GM23338 (cell line): ENCODE data around the gene CD1E. TPM values are rescaled to one million over a fixed set of nuclear protein-coding genes. Genes with fewer than 3 reads are reported as not detected.
"Not testable (repeated sequence)": the region's sequence is repeated elsewhere in the genome, so short reads cannot be mapped to it uniquely, and the experiment has no call there.

Experiments
- ATAC-seq: fragments of 200-7000 bp; cut with Tn5 transposase; 3 replicates; pipeline ENCODE4 v1.9.1; 2020
- DNase-seq: peaks from one replicate; pipeline ENCODE4 v3.0.0-alpha.2; 2015; ENCODE audit warnings: low spot score
- H2AFZ ChIP-seq: fragments of 200-600 bp; sonication (generic); 2 replicates; pipeline ENCODE4 v1.8.0; 2016; ENCODE audit warnings: antibody characterized with exemption, mild to moderate bottlenecking, moderate library complexity
- H3F3A ChIP-seq: fragments of 200-600 bp; sonication (generic); replicated peaks from 2 replicates; pipeline ENCODE4 v1.8.0; 2017; ENCODE audit warnings: antibody characterized with exemption, mixed run types, low read depth
- H3K27ac ChIP-seq: fragments of 200-600 bp; sonication (generic); 2 replicates; pipeline ENCODE4 v1.6.1; 2016; ENCODE audit warnings: low read depth
- H3K27me3 ChIP-seq: fragments of 200-600 bp; sonication (generic); 2 replicates; pipeline ENCODE4 v1.8.0; 2016; ENCODE audit warnings: mild to moderate bottlenecking, mixed run types, moderate library complexity; ENCODE audit not compliant: insufficient read depth
- H3K36me3 ChIP-seq: fragments of 200-600 bp; sonication (generic); 2 replicates; pipeline ENCODE4 v1.8.0; 2016; ENCODE audit warnings: mild to moderate bottlenecking; ENCODE audit not compliant: insufficient read depth
- H3K4me1 ChIP-seq: fragments of 200-600 bp; sonication (generic); 2 replicates; pipeline ENCODE4 v1.8.0; 2016; ENCODE audit warnings: mild to moderate bottlenecking, moderate library complexity; ENCODE audit not compliant: insufficient read depth
- H3K4me2 ChIP-seq: fragments of 200-600 bp; sonication (generic); 2 replicates; pipeline ENCODE4 v1.7.1; 2017; ENCODE audit warnings: mixed run types
- H3K4me3 ChIP-seq: fragments of 200-600 bp; sonication (generic); 2 replicates; pipeline ENCODE4 v1.6.1; 2016; ENCODE audit warnings: mixed run types
- H3K79me2 ChIP-seq: fragments of 200-600 bp; sonication (generic); replicated peaks from 2 replicates; pipeline ENCODE4 v1.8.0; 2017; ENCODE audit warnings: mild to moderate bottlenecking; ENCODE audit not compliant: insufficient read depth
- H3K9me2 ChIP-seq: fragments of 200-600 bp; sonication (generic); 2 replicates; pipeline ENCODE4 v1.8.0; 2017; ENCODE audit not compliant: insufficient read depth
- H4K20me1 ChIP-seq: fragments of 200-600 bp; sonication (generic); replicated peaks from 2 replicates; pipeline ENCODE4 v1.8.0; 2017; ENCODE audit warnings: mild to moderate bottlenecking; ENCODE audit not compliant: insufficient read depth
- H3K27ac Mint-ChIP-seq: 2 replicates; pipeline ENCODE4 v1.8.0; 2020; ENCODE audit warnings: inconsistent platforms, mild to moderate bottlenecking, moderate library complexity, mixed read lengths
- H3K27me3 Mint-ChIP-seq: 3 replicates; pipeline ENCODE4 v1.8.0; 2022; ENCODE audit warnings: low read depth, mild to moderate bottlenecking, moderate library complexity, mixed read lengths, inconsistent platforms; ENCODE audit not compliant: insufficient read depth, poor library complexity
- H3K36me3 Mint-ChIP-seq: 3 replicates; pipeline ENCODE4 v1.8.0; 2021; ENCODE audit warnings: low read depth, mild to moderate bottlenecking, inconsistent platforms, moderate library complexity, mixed read lengths
- H3K4me1 Mint-ChIP-seq: 3 replicates; pipeline ENCODE4 v1.8.0; 2020; ENCODE audit warnings: mild to moderate bottlenecking, inconsistent platforms, mixed read lengths
- H3K4me3 Mint-ChIP-seq: 3 replicates; pipeline ENCODE4 v1.8.0; 2021; ENCODE audit warnings: moderate library complexity, mild to moderate bottlenecking, inconsistent platforms, mixed read lengths
- H3K9me3 Mint-ChIP-seq: 3 replicates; pipeline ENCODE4 v1.8.0; 2020; ENCODE audit warnings: moderate library complexity, mild to moderate bottlenecking, inconsistent platforms, mixed read lengths
- CTCF ChIP-seq, 2 experiments: fragments of 200-600 bp in 1 of 2; sonication (generic) in 1 of 2; conservative IDR thresholded peaks; 2 replicates each; pipeline versions ENCODE4 v1.5.1 to v1.6.1; 2016 to 2017; ENCODE audit warnings: antibody characterized with exemption in 2 of 2, low read depth in 2 of 2, mild to moderate bottlenecking in 2 of 2, moderate library complexity in 1 of 2
- ETS1 ChIP-seq: IDR thresholded peaks from 2 replicates; pipeline ENCODE4 v1.6.1; 2016; ENCODE audit warnings: antibody characterized with exemption
- EZH2 ChIP-seq: fragments of 200-600 bp; sonication (generic); IDR thresholded peaks from one replicate; pipeline ENCODE4 v1.8.0; 2017; ENCODE audit warnings: antibody characterized with exemption, mild to moderate bottlenecking, low read depth; ENCODE audit not compliant: unreplicated experiment
- EZH2phosphoT487 ChIP-seq: fragments of 200-600 bp; sonication (generic); IDR thresholded peaks from one replicate; pipeline ENCODE4 v1.8.1; 2018; ENCODE audit warnings: antibody characterized with exemption; ENCODE audit not compliant: unreplicated experiment
- NANOG ChIP-seq: IDR thresholded peaks from 2 replicates; pipeline ENCODE4 v1.6.1; 2016; ENCODE audit warnings: antibody characterized with exemption, borderline replicate concordance
- STAT1 ChIP-seq: IDR thresholded peaks from one replicate; pipeline ENCODE4 v1.6.1; 2016; ENCODE audit warnings: antibody characterized with exemption; ENCODE audit not compliant: unreplicated experiment
- ZNF114 ChIP-seq: fragments of 250-450 bp; sonication (Bioruptor Pico); IDR thresholded peaks from 2 replicates; pipeline ENCODE4 v1.5.0; 2020; ENCODE audit warnings: mild to moderate bottlenecking, moderate library complexity
- ZNF331 ChIP-seq: fragments of 250-450 bp; sonication (Bioruptor Pico); IDR thresholded peaks from 2 replicates; pipeline ENCODE4 v1.5.0; 2020; ENCODE audit warnings: low read depth, mild to moderate bottlenecking, moderate library complexity
- ZNF462 ChIP-seq: fragments of 250-450 bp; sonication (Bioruptor Pico); IDR thresholded peaks from 2 replicates; pipeline ENCODE4 v1.5.0; 2020; ENCODE audit warnings: mild to moderate bottlenecking, moderate library complexity
- polyA plus RNA-seq: library from polyadenylated mRNA; unstranded; fragments of >200 nt; fragmentation: Nextera tagmentation; extraction: Ambion mirVana; gene quantifications from 2 replicates; pipeline ENCODE4 v1.2.1, GENCODE V29; 2016
- total RNA-seq: library from RNA; depleted of rRNA; stranded (reverse); fragments of >200 nt; shearing (Covaris generic); gene quantifications from 2 replicates; pipeline ENCODE4 v1.2.3, GENCODE V29; 2014
- TF ChIP-seq, protein P1 (sequence below): IDR thresholded peaks from one replicate; pipeline ENCODE4 v1.6.1; 2018; ENCODE audit warnings: antibody characterized with exemption; ENCODE audit not compliant: unreplicated experiment

CD1E gene
- total and polyA plus RNA-seq, 2 experiments from 2014 or later: not detected

DNA sequence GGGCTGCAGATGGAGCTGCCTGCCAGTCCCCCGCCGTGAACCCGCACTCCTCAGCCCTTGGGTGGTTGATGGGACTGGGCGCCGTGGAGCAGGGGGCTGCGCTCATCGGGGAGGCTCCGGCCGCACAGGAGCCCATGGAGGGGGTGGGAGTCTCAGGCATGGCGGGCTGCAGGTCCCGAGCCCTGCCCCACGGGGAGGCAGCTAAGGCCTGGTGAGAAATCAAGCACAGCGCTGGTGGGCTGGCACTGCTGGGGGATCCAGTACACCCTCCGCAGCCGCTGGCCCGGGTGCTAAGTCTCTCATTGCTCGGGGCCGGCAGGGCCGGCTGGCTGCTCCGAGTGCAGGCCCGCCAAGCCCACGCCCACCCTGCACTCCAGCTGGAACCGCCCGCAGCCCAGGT, 4.7 kb upstream of the CD1E start:
- not testable (repeated sequence) for H3K27me3 ChIP-seq, H3F3A ChIP-seq, H3K27ac ChIP-seq, H3K36me3 ChIP-seq, H3K27me3 Mint-ChIP-seq, H3K4me1 ChIP-seq, H3K9me2 ChIP-seq, H3K4me3 ChIP-seq, H4K20me1 ChIP-seq, H3K4me2 ChIP-seq, H3K4me1 Mint-ChIP-seq, H3K79me2 ChIP-seq, H2AFZ ChIP-seq, DNase-seq, ATAC-seq, H3K27ac Mint-ChIP-seq, H3K4me3 Mint-ChIP-seq, H3K36me3 Mint-ChIP-seq
- peaks cover 13% of the 10 kb centered on the region for H3K9me3 Mint-ChIP-seq

- Mint-ChIP-seq H3K9me3 (no peaks in the 10 kb centered on the region; the same call in 2 of the 3 replicates), H3K27ac (no peak overlapping the region), H3K4me1 (peaks cover 10% of the 10 kb centered on the region; the same call in 2 of the 3 replicates), H3K27me3 (peaks cover 2% of the 10 kb centered on the region), H3K36me3 (no peaks in the 10 kb centered on the region), H3K4me3 (no peak overlapping the region)
- Histone ChIP-seq H3K4me3 (no peak overlapping the region), H3K4me2 (no peak overlapping the region), H3K79me2 (no peaks in the 10 kb centered on the region), H3F3A (no peaks in the 10 kb centered on the region), H3K4me1 (peaks cover 7% of the 10 kb centered on the region; the same call in 1 of the 2 replicates), H3K27me3 (no peaks in the 10 kb centered on the region), H3K27ac (no peak overlapping the region), H3K36me3 (no peaks in the 10 kb centered on the region), H3K9me2 (0 out of 2 replicates have a peak, but pooled peaks cover 4% of the 10 kb centered on the region), H2AFZ (no peak overlapping the region), H4K20me1 (no peaks in the 10 kb centered on the region)
- ATAC-seq (no peak), DNase-seq (no peak)
- no peak for TF ChIP-seq ZNF114
- TF ChIP-seq, protein P1, sequence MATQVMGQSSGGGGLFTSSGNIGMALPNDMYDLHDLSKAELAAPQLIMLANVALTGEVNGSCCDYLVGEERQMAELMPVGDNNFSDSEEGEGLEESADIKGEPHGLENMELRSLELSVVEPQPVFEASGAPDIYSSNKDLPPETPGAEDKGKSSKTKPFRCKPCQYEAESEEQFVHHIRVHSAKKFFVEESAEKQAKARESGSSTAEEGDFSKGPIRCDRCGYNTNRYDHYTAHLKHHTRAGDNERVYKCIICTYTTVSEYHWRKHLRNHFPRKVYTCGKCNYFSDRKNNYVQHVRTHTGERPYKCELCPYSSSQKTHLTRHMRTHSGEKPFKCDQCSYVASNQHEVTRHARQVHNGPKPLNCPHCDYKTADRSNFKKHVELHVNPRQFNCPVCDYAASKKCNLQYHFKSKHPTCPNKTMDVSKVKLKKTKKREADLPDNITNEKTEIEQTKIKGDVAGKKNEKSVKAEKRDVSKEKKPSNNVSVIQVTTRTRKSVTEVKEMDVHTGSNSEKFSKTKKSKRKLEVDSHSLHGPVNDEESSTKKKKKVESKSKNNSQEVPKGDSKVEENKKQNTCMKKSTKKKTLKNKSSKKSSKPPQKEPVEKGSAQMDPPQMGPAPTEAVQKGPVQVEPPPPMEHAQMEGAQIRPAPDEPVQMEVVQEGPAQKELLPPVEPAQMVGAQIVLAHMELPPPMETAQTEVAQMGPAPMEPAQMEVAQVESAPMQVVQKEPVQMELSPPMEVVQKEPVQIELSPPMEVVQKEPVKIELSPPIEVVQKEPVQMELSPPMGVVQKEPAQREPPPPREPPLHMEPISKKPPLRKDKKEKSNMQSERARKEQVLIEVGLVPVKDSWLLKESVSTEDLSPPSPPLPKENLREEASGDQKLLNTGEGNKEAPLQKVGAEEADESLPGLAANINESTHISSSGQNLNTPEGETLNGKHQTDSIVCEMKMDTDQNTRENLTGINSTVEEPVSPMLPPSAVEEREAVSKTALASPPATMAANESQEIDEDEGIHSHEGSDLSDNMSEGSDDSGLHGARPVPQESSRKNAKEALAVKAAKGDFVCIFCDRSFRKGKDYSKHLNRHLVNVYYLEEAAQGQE: no peak
- TF ChIP-seq ZNF331 (CRISPR knock-in tag): no peak
- no peak for TF ChIP-seq ETS1
- no peak for TF ChIP-seq EZH2phosphoT487
- TF ChIP-seq EZH2: no peak
- TF ChIP-seq CTCF (conservative IDR thresholded peaks at IDR 0.05; ENCODE audit: low read depth in 2 of 2): no peak
- no peak for TF ChIP-seq ZNF462
- no peak for TF ChIP-seq NANOG
- no peak for TF ChIP-seq STAT1
Measured at GRCh38 chr1:158354255-158354654, 561 bp downstream of the CD1E start.
